ENCODE measurements around the gene PPTC7. TPM values are rescaled to one million over a fixed set of nuclear protein-coding genes. Genes with fewer than 3 reads are reported as not detected.

Gene PPTC7
- total RNA-seq, 2 experiments from 2014 or later = 53.8 to 54.8 TPM

DNA sequence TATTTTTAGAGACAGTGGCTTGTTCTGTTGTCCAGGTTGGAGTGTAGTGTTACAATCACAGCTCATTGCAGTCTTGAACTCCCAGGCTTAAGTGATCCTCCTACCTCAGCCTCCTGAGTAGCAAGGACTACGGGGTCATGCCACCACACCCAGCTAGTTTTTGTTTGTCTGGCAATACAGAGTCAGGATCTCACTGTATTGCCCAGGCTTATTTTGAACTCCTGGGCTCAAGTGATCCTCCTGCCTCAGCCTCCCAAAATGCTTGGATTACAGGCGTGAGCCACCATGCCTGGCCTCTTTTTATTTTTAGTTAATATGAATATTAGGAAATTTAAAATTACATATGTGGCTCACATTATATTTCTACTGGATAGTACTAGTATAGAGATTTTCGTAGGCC, 28.9 kb downstream of the PPTC7 start:
- no peaks in the 10 kb centered on the region for H3K9me3 ChIP-seq (ENCODE audit: control insufficient read depth in 1 of 2, insufficient read depth in 1 of 2, low read length in 2 of 2)
- CTCF ChIA-PET = interaction anchor here (1.4 to 4.7 kb wide), 3 partner anchors 21 to 48 kb away, joined by 3 to 112 read pairs (median 4); no protein-coding TSS in a partner anchor
- no peak overlapping the region for H3K4me3 Mint-ChIP-seq
- H3K27me3 Mint-ChIP-seq = no peaks in the 10 kb centered on the region
- no peak overlapping the region for H3K27ac ChIP-seq (ENCODE audit: low read depth in 1 of 2, low read length in 2 of 2)
- H3K4me3 ChIP-seq (ENCODE audit: low read length) = no peak overlapping the region
- no peaks in the 10 kb centered on the region for H3K27me3 ChIP-seq (ENCODE audit: control insufficient read depth in 1 of 2, insufficient read depth in 2 of 2, low read length in 2 of 2)
- intact Hi-C loops (cut with DNase I, micrococcal nuclease) = loop anchor here (5.0 kb wide), 3 partner anchors 42 to 273 kb away; partner anchors contain the start of gene ARPC3 (in 1 of the 2)
- POLR2A ChIA-PET = interaction anchor here (0.6 to 3.0 kb wide), 4 partner anchors 20 to 54 kb away, joined by 5 to 23 read pairs (median 6); no protein-coding TSS in a partner anchor
- H3K27ac Mint-ChIP-seq = no peak overlapping the region
- H3K36me3 Mint-ChIP-seq (ENCODE audit: low read depth) = peaks cover 48% of the 10 kb centered on the region
- peaks cover 60% of the 10 kb centered on the region for H3K4me1 Mint-ChIP-seq (ENCODE audit: low read depth)
- peaks cover 17% of the 10 kb centered on the region for H3K36me3 ChIP-seq (ENCODE audit: insufficient read depth, low read length)
- ATAC-seq (ENCODE audit: poor library complexity) (no peak), DNase-seq (no peak)
- H3K4me1 ChIP-seq (ENCODE audit: insufficient read depth, low read length) = peaks cover 26% of the 10 kb centered on the region
- no peaks in the 10 kb centered on the region for H3K9me3 Mint-ChIP-seq
- TF ChIP-seq, protein P1, sequence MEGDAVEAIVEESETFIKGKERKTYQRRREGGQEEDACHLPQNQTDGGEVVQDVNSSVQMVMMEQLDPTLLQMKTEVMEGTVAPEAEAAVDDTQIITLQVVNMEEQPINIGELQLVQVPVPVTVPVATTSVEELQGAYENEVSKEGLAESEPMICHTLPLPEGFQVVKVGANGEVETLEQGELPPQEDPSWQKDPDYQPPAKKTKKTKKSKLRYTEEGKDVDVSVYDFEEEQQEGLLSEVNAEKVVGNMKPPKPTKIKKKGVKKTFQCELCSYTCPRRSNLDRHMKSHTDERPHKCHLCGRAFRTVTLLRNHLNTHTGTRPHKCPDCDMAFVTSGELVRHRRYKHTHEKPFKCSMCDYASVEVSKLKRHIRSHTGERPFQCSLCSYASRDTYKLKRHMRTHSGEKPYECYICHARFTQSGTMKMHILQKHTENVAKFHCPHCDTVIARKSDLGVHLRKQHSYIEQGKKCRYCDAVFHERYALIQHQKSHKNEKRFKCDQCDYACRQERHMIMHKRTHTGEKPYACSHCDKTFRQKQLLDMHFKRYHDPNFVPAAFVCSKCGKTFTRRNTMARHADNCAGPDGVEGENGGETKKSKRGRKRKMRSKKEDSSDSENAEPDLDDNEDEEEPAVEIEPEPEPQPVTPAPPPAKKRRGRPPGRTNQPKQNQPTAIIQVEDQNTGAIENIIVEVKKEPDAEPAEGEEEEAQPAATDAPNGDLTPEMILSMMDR (IDR thresholded peaks at IDR 0.05) = no peak

DNA sequence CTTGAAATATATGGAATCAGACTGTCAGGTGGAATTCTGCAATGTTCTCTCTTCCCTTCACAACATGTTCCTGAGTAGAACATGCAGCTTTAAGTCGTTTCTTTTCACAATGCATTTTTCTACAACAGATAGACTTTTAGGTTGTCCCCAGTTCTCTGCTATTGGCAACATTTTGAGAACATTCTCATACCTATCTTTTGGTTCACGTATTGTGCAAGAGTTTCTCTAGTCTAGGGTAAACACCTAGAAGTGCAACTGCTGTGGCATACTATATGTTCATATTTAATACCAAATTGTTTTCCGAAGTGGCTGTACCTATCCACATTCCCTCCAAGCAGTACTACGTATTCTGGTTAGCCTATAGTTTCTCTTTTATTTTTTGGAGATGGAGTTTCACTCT, 32.1 kb downstream of the PPTC7 start:
- intact Hi-C loops (cut with DNase I, micrococcal nuclease) = loop anchor here (2.0 to 5.0 kb wide), 4 partner anchors 39 to 276 kb away; partner anchors contain the start of gene ARPC3 (in 1 of the 2)
- no peak overlapping the region for H3K4me3 ChIP-seq (ENCODE audit: low read length)
- peaks cover 36% of the 10 kb centered on the region for H3K36me3 ChIP-seq (ENCODE audit: insufficient read depth, low read length)
- no peaks in the 10 kb centered on the region for H3K9me3 ChIP-seq (ENCODE audit: control insufficient read depth in 1 of 2, insufficient read depth in 1 of 2, low read length in 2 of 2)
- no peak overlapping the region for H3K27ac Mint-ChIP-seq
- peaks cover 11% of the 10 kb centered on the region for H3K4me1 ChIP-seq (ENCODE audit: insufficient read depth, low read length)
- no peaks in the 10 kb centered on the region for H3K27me3 ChIP-seq (ENCODE audit: control insufficient read depth in 1 of 2, insufficient read depth in 2 of 2, low read length in 2 of 2)
- H3K36me3 Mint-ChIP-seq (ENCODE audit: low read depth) = peaks cover 60% of the 10 kb centered on the region
- H3K27ac ChIP-seq (ENCODE audit: low read depth in 1 of 2, low read length in 2 of 2) = no peak overlapping the region
- peaks cover 51% of the 10 kb centered on the region for H3K4me1 Mint-ChIP-seq (ENCODE audit: low read depth)
- no peak overlapping the region for H3K4me3 Mint-ChIP-seq
- DNase-seq (no peak), ATAC-seq (ENCODE audit: poor library complexity) (no peak)
- no peaks in the 10 kb centered on the region for H3K9me3 Mint-ChIP-seq
- TF ChIP-seq, protein P1 (IDR thresholded peaks at IDR 0.05) = no peak
- H3K27me3 Mint-ChIP-seq = no peaks in the 10 kb centered on the region
- POLR2A ChIA-PET = interaction anchor here (1.8 kb wide), 1 partner anchor 83 kb away, joined by 7 read pairs; the partner anchor contains the start of genes FAM216A and GPN3
- CTCF ChIA-PET = interaction anchor here (0.9 to 4.7 kb wide), 6 partner anchors 10 to 101 kb away, joined by 3 to 112 read pairs (median 8); partner anchors contain the start of gene ARPC3

GRCh38 chr12:110549716-110550115, 33.4 kb downstream of the PPTC7 start:
- peaks cover 11% of the 10 kb centered on the region for H3K4me1 ChIP-seq (ENCODE audit: insufficient read depth, low read length)
- ChIA-PET CTCF (interaction anchor here (1.5 to 3.4 kb wide), 4 partner anchors 51 to 100 kb away, joined by 5 to 16 read pairs (median 9); partner anchors contain the start of genes ARPC3, FAM216A and GPN3), POLR2A (no interaction called here)
- H3K27ac Mint-ChIP-seq = no peak overlapping the region
- H3K9me3 Mint-ChIP-seq = no peaks in the 10 kb centered on the region
- TF ChIP-seq, protein P1 (IDR thresholded peaks at IDR 0.05) = no peak
- ATAC-seq (ENCODE audit: poor library complexity) (no peak), DNase-seq (no peak)
- H3K4me1 Mint-ChIP-seq (ENCODE audit: low read depth) = peaks cover 43% of the 10 kb centered on the region
- H3K36me3 Mint-ChIP-seq (ENCODE audit: low read depth) = peaks cover 70% of the 10 kb centered on the region
- H3K4me3 ChIP-seq (ENCODE audit: low read length) = no peak overlapping the region
- no peaks in the 10 kb centered on the region for H3K9me3 ChIP-seq (ENCODE audit: control insufficient read depth in 1 of 2, insufficient read depth in 1 of 2, low read length in 2 of 2)
- no peaks in the 10 kb centered on the region for H3K27me3 ChIP-seq (ENCODE audit: control insufficient read depth in 1 of 2, insufficient read depth in 2 of 2, low read length in 2 of 2)
- H3K27ac ChIP-seq (ENCODE audit: low read depth in 1 of 2, low read length in 2 of 2) = no peak overlapping the region
- peaks cover 46% of the 10 kb centered on the region for H3K36me3 ChIP-seq (ENCODE audit: insufficient read depth, low read length)
- H3K4me3 Mint-ChIP-seq = no peak overlapping the region
- no peaks in the 10 kb centered on the region for H3K27me3 Mint-ChIP-seq
- intact Hi-C loops (cut with DNase I, micrococcal nuclease) = loop anchor here (2.0 to 5.0 kb wide), 4 partner anchors 37 to 278 kb away; partner anchors contain the start of gene ARPC3 (in 1 of the 2)

Data from CD4-positive, alpha-beta T cell (primary cell).